Activated B cell treated with CpG ODN at 0.5 μM for 24 hours (primary cell): Measurements from ENCODE around the gene PWP2. TPM values are rescaled to one million over a fixed set of nuclear protein-coding genes. Genes with fewer than 3 reads are reported as not detected.
"Not testable (repeated sequence)": the region's sequence is repeated elsewhere in the genome, so short reads cannot be mapped to it uniquely, and the experiment has no call there.

Experiments used
- ATAC-seq: fragments of 200-7000 bp; cut with Tn5 transposase; one replicate; pipeline ENCODE4 v1.10.0; 2021; ENCODE audit warnings: low read depth, mild to moderate bottlenecking, moderate library complexity
- CTCF ChIA-PET: fragments of 350-600 bp; sonication (Branson Sonifier 250); formaldehyde crosslinking; loops from one replicate; lab custom pipeline; 2021; ENCODE audit warnings: antibody characterized with exemption; lab: Charles Lee
- POLR2A ChIA-PET: fragments of 350-600 bp; sonication (Branson Sonifier 250); formaldehyde crosslinking; loops from one replicate; lab custom pipeline; 2021; ENCODE audit warnings: antibody characterized with exemption; lab: Charles Lee
- DNase-seq: peaks from one replicate; pipeline ENCODE4 v3.0.0; 2022
- H3K27ac Mint-ChIP-seq: one replicate; pipeline ENCODE4 v1.8.0; 2020; ENCODE audit warnings: mixed read lengths
- H3K27me3 Mint-ChIP-seq: one replicate; pipeline ENCODE4 v1.8.0; 2021; ENCODE audit warnings: mixed read lengths
- H3K36me3 Mint-ChIP-seq: one replicate; pipeline ENCODE4 v1.8.0; 2021; ENCODE audit warnings: low read depth, mixed read lengths
- H3K4me1 Mint-ChIP-seq: one replicate; pipeline ENCODE4 v1.8.0; 2021; ENCODE audit warnings: mixed read lengths
- H3K4me3 Mint-ChIP-seq: one replicate; pipeline ENCODE4 v1.8.0; 2020; ENCODE audit warnings: mild to moderate bottlenecking, mixed read lengths
- H3K9me3 Mint-ChIP-seq: one replicate; pipeline ENCODE4 v1.8.0; 2020; ENCODE audit warnings: mixed read lengths
- intact Hi-C: fragments of 100-400 bp; cut with micrococcal nuclease; formaldehyde crosslinking; loops from one replicate; pipeline ENCODE4 v1.15.1; 2024
- total RNA-seq: library from RNA; stranded (reverse); gene quantifications from 2 replicates; pipeline ENCODE4 v1.2.3, GENCODE V29; 2022

PWP2 gene
- total RNA-seq, 1 donor from 2014 or later, result 11.8 TPM

DNA sequence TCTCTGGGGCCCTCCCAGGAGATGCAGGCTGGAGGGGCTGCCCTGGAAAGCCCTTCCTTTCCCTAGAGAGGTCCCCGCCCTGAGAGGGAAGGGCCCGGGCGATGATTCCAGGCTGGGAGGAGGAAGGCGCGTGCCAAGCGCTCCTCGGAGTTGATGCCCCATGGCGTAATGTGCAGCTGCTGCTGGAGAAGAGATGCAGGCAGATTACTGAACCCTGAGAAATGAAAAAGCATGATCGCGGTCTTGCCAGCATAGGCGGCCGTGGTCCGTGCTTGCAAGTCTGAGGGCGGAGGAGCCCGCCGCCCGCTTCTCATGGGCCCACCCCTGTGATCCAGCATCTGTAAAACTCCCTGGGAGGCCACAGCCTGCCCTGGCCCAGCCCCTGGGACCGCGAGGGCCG lies 53.6 kb downstream of the PWP2 start:
- POLR2A ChIA-PET, H3K36me3 Mint-ChIP-seq, H3K27ac Mint-ChIP-seq, H3K27me3 Mint-ChIP-seq, H3K4me3 Mint-ChIP-seq, H3K9me3 Mint-ChIP-seq, ATAC-seq, DNase-seq, H3K4me1 Mint-ChIP-seq, intact Hi-C loops, CTCF ChIA-PET: not testable (repeated sequence)

DNA sequence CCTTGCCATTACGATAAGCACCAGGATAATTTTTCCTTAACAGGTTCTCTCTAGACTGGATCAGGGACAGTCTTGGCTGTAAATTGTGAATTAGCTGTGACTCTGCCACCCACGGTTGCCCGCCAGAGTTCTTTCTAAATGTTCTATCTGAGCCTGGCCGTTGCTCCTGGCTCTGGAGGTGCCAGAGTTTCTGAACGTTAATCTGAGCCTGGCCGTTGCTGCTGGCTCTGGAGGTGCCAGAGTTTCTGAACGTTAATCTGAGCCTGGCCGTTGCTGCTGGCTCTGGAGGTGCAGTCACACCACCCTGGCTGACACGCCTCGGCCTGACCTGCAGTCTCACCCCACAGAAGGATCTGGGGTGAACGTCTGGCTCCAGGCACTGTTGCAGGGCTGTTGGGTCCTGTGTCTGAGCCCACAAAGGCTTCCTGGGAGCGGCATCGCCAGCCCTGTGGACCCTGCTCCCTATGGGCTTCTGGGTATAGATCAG lies 56.0 kb downstream of the PWP2 start:
- H3K36me3 Mint-ChIP-seq, CTCF ChIA-PET, ATAC-seq, H3K27ac Mint-ChIP-seq, H3K4me3 Mint-ChIP-seq, DNase-seq, H3K9me3 Mint-ChIP-seq, POLR2A ChIA-PET, H3K27me3 Mint-ChIP-seq, H3K4me1 Mint-ChIP-seq, intact Hi-C loops: not testable (repeated sequence)

DNA sequence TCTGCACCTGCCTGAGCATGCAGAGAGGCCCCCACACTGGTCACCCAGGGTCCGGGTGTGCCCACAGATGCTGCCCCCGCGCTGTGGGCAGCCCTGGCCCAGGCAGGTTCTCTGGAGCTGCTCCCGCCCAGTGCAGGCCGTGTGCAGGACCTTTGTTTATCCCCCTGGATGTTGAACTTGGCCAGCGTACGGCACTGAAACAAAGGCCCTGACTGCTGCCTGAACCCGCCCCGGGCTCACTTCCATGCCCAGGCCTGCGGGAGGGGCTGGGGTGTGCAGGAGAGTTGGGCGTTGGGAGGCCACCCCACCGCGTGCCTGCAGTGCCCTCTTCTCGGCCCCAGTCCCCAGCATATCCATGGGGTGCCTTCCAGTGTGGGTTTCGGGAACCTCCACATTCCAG lies 58.7 kb downstream of the PWP2 start:
- H3K36me3 Mint-ChIP-seq, H3K4me1 Mint-ChIP-seq, H3K9me3 Mint-ChIP-seq, DNase-seq, H3K4me3 Mint-ChIP-seq, CTCF ChIA-PET, H3K27ac Mint-ChIP-seq, intact Hi-C loops, ATAC-seq, POLR2A ChIA-PET, H3K27me3 Mint-ChIP-seq: not testable (repeated sequence)

DNA sequence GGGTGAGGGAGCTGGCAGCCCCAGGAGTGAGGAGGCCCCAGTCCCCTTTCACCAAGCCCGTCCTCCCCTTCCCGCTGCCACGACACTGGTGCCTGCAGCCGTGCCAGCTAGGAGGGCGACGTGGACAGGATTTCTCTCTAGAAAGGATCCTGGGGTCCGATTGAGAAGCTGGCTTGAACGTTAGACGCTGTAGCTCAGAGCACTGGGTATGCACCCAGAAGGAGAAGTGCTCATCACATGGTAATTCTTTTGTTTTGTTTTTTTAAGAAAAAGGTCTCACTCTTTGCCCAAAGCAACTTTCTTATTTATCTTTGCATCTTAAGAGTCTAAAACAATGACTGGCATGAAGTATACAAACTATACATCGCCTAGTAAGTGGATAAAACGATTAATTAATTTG lies 60.3 kb downstream of the PWP2 start:
- H3K4me3 Mint-ChIP-seq, H3K4me1 Mint-ChIP-seq, ATAC-seq, H3K27me3 Mint-ChIP-seq, H3K9me3 Mint-ChIP-seq, H3K27ac Mint-ChIP-seq, H3K36me3 Mint-ChIP-seq, DNase-seq, CTCF ChIA-PET, intact Hi-C loops, POLR2A ChIA-PET: not testable (repeated sequence)

DNA sequence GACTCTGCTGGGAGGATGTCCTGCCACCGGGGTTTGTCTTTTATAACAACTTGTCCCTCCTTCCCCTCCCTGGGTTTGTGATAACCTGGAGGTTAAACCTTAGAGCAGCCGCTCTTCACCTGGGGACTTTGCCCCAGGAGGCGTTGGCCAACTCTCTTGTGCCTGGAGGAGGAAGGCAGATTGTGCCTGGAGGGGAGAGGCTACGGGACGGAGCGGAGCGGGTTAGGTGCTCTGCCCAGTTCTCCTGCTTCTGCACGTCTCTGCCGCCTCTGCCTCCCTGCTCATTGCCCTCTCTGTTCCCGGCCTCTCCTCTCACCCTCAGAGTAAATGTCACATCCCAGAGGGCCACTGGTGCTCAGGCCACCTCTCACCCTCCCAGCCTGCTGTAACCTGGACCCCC lies 63.1 kb downstream of the PWP2 start:
- H3K27ac Mint-ChIP-seq, POLR2A ChIA-PET, H3K27me3 Mint-ChIP-seq, H3K4me1 Mint-ChIP-seq, H3K4me3 Mint-ChIP-seq, DNase-seq, ATAC-seq, CTCF ChIA-PET, H3K9me3 Mint-ChIP-seq, H3K36me3 Mint-ChIP-seq, intact Hi-C loops: not testable (repeated sequence)

DNA sequence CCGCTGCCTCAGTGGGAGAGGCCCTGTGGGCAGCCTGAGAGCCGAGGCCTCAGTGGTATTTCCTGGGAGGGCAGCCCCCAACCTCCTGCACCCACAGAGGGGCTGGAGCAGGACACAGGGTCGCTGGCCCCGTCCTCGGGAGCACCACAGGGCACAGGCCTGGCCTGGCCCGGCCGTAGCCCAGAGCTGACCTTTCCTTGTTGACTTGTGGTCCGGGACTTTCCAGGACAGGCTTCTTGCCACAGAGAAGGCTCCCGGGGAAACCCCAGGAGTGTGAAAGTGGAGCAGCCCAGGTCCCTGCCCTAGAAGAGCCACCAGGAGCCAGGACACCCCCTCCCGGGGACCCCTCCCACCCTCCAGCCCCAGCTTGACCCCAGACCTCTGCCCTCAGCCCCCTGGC lies 63.7 kb downstream of the PWP2 start:
- H3K27ac Mint-ChIP-seq, H3K4me3 Mint-ChIP-seq, DNase-seq, CTCF ChIA-PET, ATAC-seq, H3K36me3 Mint-ChIP-seq, POLR2A ChIA-PET, intact Hi-C loops, H3K4me1 Mint-ChIP-seq, H3K9me3 Mint-ChIP-seq, H3K27me3 Mint-ChIP-seq: not testable (repeated sequence)

DNA sequence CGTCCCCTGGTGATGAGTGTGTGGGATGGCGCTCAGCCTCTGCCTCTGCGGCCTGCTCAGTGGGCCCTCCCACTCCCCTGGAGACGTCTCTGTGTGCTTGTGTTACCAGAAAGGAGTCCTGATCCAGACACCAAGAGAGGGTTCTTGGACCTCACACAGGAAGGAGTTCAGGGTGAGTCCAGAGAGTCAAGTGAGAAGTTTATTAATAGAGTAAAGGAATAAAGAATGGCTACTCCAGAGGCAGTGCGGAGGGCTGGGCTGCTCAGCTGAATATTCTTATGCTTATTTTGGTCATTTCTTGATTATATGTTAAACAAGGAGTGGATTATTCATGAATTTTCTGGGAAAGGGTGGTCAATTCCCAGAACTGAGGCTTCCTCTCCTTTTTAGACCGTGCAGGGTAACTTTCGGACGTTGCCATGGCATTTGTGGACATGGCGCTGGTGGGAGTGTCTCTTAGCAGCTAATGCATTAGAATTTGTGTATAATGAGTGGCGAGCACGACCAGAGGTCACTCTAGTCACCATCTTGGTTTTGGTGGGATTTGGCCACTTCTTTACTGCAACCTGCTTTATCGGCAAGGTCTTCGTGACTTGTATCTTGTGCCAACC lies 64.9 kb downstream of the PWP2 start:
- H3K27me3 Mint-ChIP-seq, H3K27ac Mint-ChIP-seq, CTCF ChIA-PET, H3K9me3 Mint-ChIP-seq, DNase-seq, POLR2A ChIA-PET, H3K4me1 Mint-ChIP-seq, intact Hi-C loops, ATAC-seq, H3K4me3 Mint-ChIP-seq, H3K36me3 Mint-ChIP-seq: not testable (repeated sequence)

DNA sequence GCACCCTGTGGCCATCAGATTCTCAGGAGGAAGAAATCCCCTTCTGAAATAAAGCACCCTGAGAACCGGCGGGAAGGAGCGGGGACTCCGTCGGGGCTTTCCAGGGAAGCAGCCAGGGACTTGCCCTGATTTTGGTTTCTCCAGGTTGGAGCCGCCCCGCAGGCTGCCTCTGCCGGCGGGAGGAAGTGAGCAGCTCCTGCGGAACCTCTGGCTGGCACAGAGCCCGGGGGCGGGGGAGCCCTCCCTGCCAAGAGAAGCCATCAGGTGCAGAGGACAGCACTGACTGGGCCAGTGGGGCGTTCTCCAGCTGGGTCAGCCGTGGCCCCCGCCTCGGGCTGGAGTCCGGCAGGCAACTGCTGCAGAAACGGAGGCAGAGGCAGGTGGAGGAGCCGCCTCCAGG lies 65.5 kb downstream of the PWP2 start:
- CTCF ChIA-PET, H3K27me3 Mint-ChIP-seq, POLR2A ChIA-PET, H3K9me3 Mint-ChIP-seq, H3K4me3 Mint-ChIP-seq, H3K4me1 Mint-ChIP-seq, H3K36me3 Mint-ChIP-seq, DNase-seq, H3K27ac Mint-ChIP-seq, intact Hi-C loops: not testable (repeated sequence)
- peak; percentile 37 for ATAC-seq

DNA sequence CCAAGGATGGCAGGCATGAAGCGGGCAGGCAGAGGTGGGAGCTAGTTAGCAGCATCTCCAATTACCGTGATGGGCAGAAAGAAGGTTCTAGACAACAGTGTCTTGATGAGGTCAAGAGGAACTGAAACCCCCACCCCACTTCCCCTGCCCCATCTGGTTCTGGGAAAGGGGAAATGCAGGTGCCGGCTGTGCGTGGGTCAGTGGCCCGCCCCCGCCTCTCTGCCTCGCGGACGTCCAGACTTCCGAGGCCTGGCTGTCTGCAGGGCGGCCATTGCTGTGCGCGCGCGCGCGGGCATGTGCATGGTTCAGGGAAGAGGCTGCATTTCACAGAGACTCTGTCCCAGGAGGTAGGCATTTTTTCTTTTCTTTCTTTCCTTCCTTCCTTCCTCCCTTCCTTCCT lies 68.0 kb downstream of the PWP2 start:
- H3K4me1 Mint-ChIP-seq, H3K27me3 Mint-ChIP-seq, intact Hi-C loops, DNase-seq, H3K9me3 Mint-ChIP-seq, H3K27ac Mint-ChIP-seq, POLR2A ChIA-PET, H3K36me3 Mint-ChIP-seq, CTCF ChIA-PET, H3K4me3 Mint-ChIP-seq: not testable (repeated sequence)
- ATAC-seq, result peak; percentile 80

DNA sequence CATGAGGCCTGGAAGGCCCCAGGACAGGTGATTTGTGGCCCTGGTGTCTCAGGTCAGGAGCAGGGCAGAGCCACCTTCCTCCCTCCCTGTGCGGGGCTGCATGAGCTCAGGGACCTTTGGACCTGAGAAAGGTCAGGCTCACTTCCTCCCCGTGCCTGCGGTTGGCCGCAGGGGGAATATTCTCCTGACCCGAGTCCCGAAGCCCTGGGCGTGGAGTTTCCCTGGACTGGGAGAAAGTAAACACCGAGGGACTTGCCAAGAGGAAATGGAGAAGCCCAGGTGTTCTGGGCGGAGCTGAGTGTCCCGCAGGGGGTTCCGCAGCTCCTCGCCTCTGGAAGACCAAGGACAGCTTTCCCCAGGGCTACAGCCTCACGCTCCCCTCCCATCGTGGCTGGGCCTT lies 68.9 kb downstream of the PWP2 start:
- H3K4me3 Mint-ChIP-seq, CTCF ChIA-PET, DNase-seq, POLR2A ChIA-PET, H3K9me3 Mint-ChIP-seq, H3K36me3 Mint-ChIP-seq, H3K4me1 Mint-ChIP-seq, H3K27me3 Mint-ChIP-seq, ATAC-seq, intact Hi-C loops, H3K27ac Mint-ChIP-seq: not testable (repeated sequence)

Other genes with a start within 250 kb of the PWP2 start
- gene AGPAT3, start 242.2 kb upstream of the PWP2 start, total RNA-seq, result 48.9 and 57.7 TPM in 2 replicates
- gene TRAPPC10, start 95.1 kb upstream of the PWP2 start, total RNA-seq, result 77.8 and 96.0 TPM in 2 replicates
- 16.7 and 18.9 TPM in 2 replicates for gene GATD3, start 26.3 kb downstream of the PWP2 start, total RNA-seq
- gene ICOSLG, start 133.5 kb downstream of the PWP2 start, total RNA-seq, result 36.4 and 40.9 TPM in 2 replicates
- not detected in 2 replicates for gene DNMT3L, start 154.5 kb downstream of the PWP2 start, total RNA-seq
- gene AIRE, start 178.5 kb downstream of the PWP2 start, total RNA-seq, result 0.10 TPM in 1 of 2 replicates, not detected in the other
- 167 and 174 TPM in 2 replicates for gene PFKL, start 192.7 kb downstream of the PWP2 start, total RNA-seq
- gene CFAP410, start 232.0 kb downstream of the PWP2 start, total RNA-seq, result 50.6 and 62.3 TPM in 2 replicates
- 2.4 and 3.9 TPM in 2 replicates for gene TRPM2, start 246.2 kb downstream of the PWP2 start, total RNA-seq